Adipose tissue (tissue), 3 donors: ENCODE measurements around the gene RAET1E. TPM values are rescaled to one million over a fixed set of nuclear protein-coding genes. Genes with fewer than 3 reads are reported as not detected.
"Not testable (repeated sequence)": the region's sequence is repeated elsewhere in the genome, so short reads cannot be mapped to it uniquely, and the experiment has no call there.

ENCODE experiments used
- H3K27ac ChIP-seq: one replicate; pipeline ENCODE4 v1.5.1; 2013; ENCODE audit warnings: low read depth, low read length
- WGBS, 3 donors: extraction: QIAGEN DNeasy Blood & Tissue Kit; methylation state at CpG; one replicate each; pipeline ENCODE4 v1.1.7; 2013; 5-methylcytosine and 5-hydroxymethylcytosine counted together
- polyA plus RNA-seq, 3 donors: library from polyadenylated mRNA; stranded (reverse); fragments of 200-250 nt; gene quantifications; one replicate each; pipeline ENCODE4 v1.2.3, GENCODE V29; 2013
- donor health status: healthy with polysubstance abuse.
- donor health status: Bipolar disorder and iron deficiency.
- donor health status: healthy.

RAET1E gene
- polyA plus RNA-seq, 3 donors = 0.06 to 0.56 (median 0.43) TPM

DNA sequence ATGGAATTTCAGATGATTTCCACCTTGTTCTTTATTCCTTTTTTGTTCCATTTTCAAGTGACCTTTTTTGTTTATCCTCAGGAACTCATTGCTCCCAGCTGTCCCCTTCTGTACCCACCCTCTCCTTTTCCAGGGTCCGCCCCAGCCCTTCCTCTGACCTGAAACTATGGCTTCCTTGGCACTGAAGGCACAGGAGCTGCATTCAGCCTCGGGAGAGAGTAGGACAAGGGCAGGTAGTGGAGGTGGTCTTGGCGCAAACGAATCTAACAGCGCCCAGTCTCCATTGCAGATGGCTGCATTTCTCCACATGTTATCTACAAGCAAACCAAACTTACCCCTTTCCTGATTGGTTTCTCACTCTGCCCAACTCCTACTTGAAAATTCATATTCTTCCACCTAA is 35.1 kb upstream of the RAET1E start:
- 42 to 54% (median 48%) methylated on average over 5 of the region's 5 CpGs for WGBS, 3 donors

DNA sequence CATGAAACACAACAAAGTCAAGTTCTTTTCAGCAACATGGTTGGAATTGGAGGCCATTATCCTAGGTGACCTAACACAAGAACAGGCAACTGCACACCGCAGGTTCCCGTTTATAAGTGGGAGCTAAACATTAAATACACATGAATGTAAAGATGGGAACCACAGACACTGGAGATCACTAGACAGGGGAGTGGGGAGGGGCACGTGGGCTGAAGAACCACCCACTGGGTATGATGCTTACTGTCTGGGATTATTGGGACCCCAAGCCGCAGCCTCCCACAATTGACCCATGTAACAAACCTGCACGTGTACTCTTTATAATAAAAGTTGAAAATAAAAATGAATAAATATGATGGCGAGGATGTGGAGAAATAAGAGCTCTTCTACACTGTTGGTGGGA is 33.6 kb upstream of the RAET1E start:
- 70 to 78% (median 72%) methylated on average over 6 of the region's 6 CpGs for WGBS, 3 donors
- no peak overlapping the region for H3K27ac ChIP-seq

More for the DNA sequence above, 35.1 kb upstream of the RAET1E start:
- no peak overlapping the region for H3K27ac ChIP-seq

- WGBS, 3 donors = 9 to 12% (median 10%) methylated on average over 3 of the region's 3 CpGs
- H3K27ac ChIP-seq = no peak overlapping the region
Measured at GRCh38 chr6:149929422-149929821, 31.5 kb upstream of the RAET1E start.

- WGBS, 3 donors = 75 to 87% (median 82%) methylated on average over 4 of the region's 4 CpGs
Measured at GRCh38 chr6:149927025-149927424, 29.1 kb upstream of the RAET1E start.

GRCh38 chr6:149925974-149926777 is 28.3 kb upstream of the RAET1E start:
- WGBS, 3 donors = 2 to 3% (median 3%) methylated on average over 29 to 31 of the region's 31 CpGs
- H3K27ac ChIP-seq = no peak overlapping the region

More at GRCh38 chr6:149927025-149927424, 29.1 kb upstream of the RAET1E start:
- H3K27ac ChIP-seq = not testable (repeated sequence)

DNA sequence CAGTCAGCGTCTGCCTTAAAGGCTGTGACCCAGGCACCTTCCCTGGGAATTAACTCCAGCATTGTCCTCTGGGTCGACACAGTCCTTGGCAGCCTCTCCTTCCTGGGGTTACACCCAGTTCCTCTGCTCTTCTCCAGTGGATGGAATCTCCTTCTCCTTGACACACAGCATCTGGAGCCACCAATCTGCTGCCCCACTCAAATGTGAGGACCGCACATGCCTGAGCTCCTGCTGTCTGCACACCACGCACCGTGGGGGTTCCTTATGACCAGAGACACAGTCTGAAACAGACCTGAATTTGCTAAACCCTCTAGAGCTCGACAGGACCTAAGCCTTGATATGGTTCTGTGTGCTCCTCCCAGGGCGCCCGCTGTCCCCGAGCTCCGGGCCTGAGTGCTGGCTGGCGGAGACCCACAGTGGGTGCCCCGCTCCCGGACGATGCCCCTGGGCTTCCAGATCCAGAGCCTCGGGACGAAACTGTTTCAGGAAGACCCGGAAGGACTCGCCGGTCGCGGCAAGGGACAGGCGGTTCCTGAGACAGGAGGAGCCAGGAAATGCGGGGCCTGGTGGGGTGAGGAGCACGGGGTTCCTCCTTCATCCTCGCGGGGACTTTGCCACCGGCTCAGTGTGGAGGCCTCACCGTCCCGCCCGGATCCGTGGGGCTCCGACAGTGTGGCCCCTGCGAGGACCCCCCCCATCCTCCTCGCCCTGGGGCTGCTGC is 27.5 kb upstream of the RAET1E start:
- H3K27ac ChIP-seq = no peak overlapping the region
- WGBS, 3 donors = 9 to 15% (median 10%) methylated on average over 33 to 34 of the region's 34 CpGs

DNA sequence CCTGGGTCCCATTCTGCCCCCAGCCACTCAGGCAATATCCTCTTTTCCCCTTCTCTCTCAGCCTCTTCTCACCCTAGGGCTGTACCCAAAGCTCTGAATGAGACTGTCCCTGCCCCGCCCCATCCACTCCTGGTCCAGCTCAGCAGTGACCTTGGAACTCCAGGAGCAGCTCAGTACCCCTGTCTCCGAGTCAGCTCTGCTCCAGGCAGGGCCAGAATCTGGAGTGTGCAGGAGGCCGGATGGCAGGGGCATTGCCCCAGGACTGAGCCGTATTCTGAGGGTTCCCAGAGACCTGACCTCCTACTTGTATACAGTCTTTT is 27.0 kb upstream of the RAET1E start:
- no peak overlapping the region for H3K27ac ChIP-seq
- WGBS, 3 donors = 82 to 85% (median 84%) methylated on average over 4 of the region's 4 CpGs

- H3K27ac ChIP-seq = no peak overlapping the region
- WGBS, 3 donors = 72 to 80% (median 77%) methylated on average over 9 of the region's 9 CpGs
Measured at GRCh38 chr6:149924206-149924932, 26.5 kb upstream of the RAET1E start.

DNA sequence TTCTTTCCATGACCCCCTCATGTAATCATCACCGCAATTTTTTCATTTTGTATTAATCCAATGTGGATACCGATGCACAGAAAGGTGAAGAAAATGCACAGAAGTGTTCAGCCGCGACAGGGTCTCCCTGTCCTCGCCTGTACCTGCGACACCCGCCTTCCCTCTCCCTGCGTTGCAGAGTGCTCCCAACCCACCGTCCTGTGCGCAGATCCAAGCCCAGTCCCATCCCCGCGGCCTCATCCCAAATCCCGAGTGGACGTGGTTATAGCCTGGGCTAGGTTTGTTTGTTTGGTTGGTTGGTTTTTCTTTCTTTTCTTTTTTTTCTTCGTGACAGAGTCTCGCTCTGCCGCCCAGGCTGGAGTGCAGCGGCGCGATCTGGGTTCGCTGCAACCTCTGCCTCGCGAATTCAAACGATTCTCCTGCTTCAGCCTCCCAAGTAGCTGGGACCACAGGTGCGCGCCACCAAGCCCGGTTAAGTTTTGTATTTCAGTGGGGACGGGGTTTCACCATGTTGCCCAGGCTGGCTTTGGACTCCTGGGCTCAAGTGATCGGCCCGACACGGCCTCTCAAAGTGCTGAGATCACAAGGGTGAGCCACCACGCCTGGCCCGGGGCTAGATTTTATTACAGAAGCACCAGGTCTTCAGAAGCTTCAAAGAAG is 25.5 kb upstream of the RAET1E start:
- WGBS, 3 donors = 22 to 24% (median 22%) methylated on average over 33 of the region's 33 CpGs
- H3K27ac ChIP-seq = no peak overlapping the region

- 0 to 1% (median 1%) methylated on average over 40 of the region's 40 CpGs for WGBS, 3 donors
- no peak within 1 kb of the TSS for H3K27ac ChIP-seq
Measured at GRCh38 chr6:149922642-149923326, 24.9 kb upstream of the RAET1E start, which contains the start of gene RAET1G. TSS of gene RAET1G (minus strand) at chr6:149923121. CDS start at chr6:149923010, 111 bp downstream.

GRCh38 chr6:149922091-149922490 is 24.2 kb upstream of the RAET1E start:
- not testable (repeated sequence) for H3K27ac ChIP-seq
- WGBS, 3 donors = 23 to 57% (median 55%) methylated on average over 5 of the region's 5 CpGs

DNA sequence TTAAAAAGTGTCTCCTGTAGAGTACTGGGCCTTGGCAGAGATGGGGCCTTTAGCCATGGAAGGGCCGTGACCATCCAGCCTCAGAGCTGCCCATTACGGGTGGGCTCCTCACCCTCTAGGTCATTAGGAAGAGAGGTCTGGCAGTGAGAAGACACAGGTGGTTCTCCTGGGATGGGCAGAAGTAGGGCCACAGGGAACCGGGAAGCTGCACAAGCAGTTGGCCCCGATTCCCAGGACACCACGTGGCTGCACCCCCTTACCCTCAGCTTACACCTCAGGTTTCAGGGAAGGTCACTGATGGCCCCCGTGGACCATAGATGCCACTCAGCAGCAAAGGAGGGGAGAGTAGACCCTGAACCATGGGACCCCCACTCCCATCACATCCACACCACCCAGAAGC is 23.4 kb upstream of the RAET1E start:
- WGBS, 3 donors = 86 to 91% (median 91%) methylated on average over 6 of the region's 6 CpGs

DNA sequence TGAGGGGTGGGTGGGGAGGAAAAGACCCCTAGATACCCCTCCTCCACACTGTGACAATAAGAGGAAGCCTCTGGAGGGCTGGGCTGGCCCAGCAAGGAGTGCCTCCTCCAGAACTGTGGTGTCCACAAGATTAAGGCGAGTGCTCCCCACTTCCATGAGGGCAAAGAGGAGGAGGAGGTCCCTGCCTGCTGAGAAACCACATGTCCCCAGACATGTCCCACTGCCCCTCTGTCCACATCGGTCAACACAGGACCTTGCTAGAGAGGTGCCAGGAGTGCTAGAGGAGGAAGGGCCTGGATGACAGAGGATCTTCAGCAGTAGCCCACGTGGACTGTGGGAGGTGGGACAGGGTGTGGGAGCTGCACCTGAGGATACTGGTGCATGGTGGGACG is 21.9 kb upstream of the RAET1E start:
- 81 to 95% (median 88%) methylated on average over 4 of the region's 4 CpGs for WGBS, 3 donors
- no peak overlapping the region for H3K27ac ChIP-seq

More for the DNA sequence above, 23.4 kb upstream of the RAET1E start:
- no peak overlapping the region for H3K27ac ChIP-seq

GRCh38 chr6:149919126-149919833 is 21.4 kb upstream of the RAET1E start:
- WGBS, 3 donors = 75 to 80% (median 79%) methylated on average over 10 to 11 of the region's 11 CpGs
- H3K27ac ChIP-seq = not testable (repeated sequence)

DNA sequence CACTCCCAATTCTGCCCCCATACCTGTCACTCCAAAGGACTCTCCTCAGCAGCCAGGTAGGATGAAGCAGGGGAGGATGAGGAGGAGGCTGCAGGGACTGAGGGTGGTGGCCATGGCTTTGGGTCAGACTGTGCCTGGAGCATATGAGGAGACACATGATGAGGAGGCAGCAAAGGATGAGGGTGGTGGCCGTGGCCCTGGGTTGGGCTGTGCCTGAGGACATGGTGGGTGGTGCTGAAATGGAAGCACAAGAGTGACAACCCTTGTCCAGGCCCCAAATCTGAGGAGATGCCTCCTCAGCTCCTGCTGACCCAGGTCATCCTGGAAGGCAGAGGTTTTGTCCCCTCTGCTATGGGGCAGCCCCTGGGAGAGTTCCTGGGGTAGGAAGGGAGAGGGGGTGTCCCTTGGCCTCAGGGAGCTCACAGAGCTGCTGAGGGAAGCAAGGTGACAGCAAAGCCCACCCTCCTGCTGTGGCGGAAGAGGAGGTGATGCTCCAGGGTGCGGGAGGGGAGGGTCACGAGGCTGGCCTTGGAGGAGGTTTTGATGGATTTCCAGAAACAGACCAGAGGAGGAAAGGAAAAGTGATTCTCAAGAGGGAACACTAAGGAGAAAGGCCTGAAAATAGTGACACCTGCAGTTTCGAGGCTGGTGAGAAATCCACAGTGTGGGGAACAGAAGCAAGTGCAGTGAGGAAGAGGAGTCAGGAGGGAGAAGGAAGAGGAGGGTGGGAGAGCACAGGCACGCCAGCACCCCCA is 20.4 kb upstream of the RAET1E start:
- 88 to 92% (median 90%) methylated on average over 6 of the region's 6 CpGs for WGBS, 3 donors
- no peak overlapping the region for H3K27ac ChIP-seq

- 92 to 98% (median 97%) methylated on average over 2 of the region's 2 CpGs for WGBS, 3 donors
Measured at GRCh38 chr6:149917679-149918078, 19.8 kb upstream of the RAET1E start.

More at GRCh38 chr6:149917679-149918078, 19.8 kb upstream of the RAET1E start:
- H3K27ac ChIP-seq = no peak overlapping the region
